Measurements from ENCODE around the gene LRRC34.

Gene LRRC34

GRCh38 chr3:169759256-169759655, 53.4 kb downstream of the LRRC34 start:
- Histone ChIP-seq H3K27me3 (ENCODE audit: control insufficient read depth, low read length) (no peaks in the 10 kb centered on the region), H3K9me2 (replicated peaks; ENCODE audit: control insufficient read depth, low read length) (no peaks in the 10 kb centered on the region), H3K27ac (ENCODE audit: low read depth, low read length) (no peak overlapping the region), H3K36me3 (ENCODE audit: control insufficient read depth, low read length) (peaks cover under 1% of the 10 kb centered on the region), H3K4me2 (ENCODE audit: low read length) (peak overlapping the region; percentile 32), H3K4me1 (ENCODE audit: control insufficient read depth, low read length) (peaks cover 45% of the 10 kb centered on the region), H3K4me3 (ENCODE audit: low read length) (peak overlapping the region; percentile 14; the same call in 1 of the 2 replicates), H3K9me3 (ENCODE audit: control insufficient read depth, insufficient read depth, low read length) (peaks cover 4% of the 10 kb centered on the region; the same call in 1 of the 2 replicates), H3F3A (ENCODE audit: control insufficient read depth, insufficient read depth) (peaks cover 16% of the 10 kb centered on the region), H4K20me1 (ENCODE audit: control insufficient read depth, insufficient read depth, low read depth, low read length) (no peaks in the 10 kb centered on the region), H3K79me2 (ENCODE audit: control insufficient read depth, low read length) (no peaks in the 10 kb centered on the region; the same call in none of the 2 replicates)
- TF ChIP-seq, protein P1, sequence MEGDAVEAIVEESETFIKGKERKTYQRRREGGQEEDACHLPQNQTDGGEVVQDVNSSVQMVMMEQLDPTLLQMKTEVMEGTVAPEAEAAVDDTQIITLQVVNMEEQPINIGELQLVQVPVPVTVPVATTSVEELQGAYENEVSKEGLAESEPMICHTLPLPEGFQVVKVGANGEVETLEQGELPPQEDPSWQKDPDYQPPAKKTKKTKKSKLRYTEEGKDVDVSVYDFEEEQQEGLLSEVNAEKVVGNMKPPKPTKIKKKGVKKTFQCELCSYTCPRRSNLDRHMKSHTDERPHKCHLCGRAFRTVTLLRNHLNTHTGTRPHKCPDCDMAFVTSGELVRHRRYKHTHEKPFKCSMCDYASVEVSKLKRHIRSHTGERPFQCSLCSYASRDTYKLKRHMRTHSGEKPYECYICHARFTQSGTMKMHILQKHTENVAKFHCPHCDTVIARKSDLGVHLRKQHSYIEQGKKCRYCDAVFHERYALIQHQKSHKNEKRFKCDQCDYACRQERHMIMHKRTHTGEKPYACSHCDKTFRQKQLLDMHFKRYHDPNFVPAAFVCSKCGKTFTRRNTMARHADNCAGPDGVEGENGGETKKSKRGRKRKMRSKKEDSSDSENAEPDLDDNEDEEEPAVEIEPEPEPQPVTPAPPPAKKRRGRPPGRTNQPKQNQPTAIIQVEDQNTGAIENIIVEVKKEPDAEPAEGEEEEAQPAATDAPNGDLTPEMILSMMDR (IDR thresholded peaks at IDR 0.05; ENCODE audit: low read depth, low read length, poor library complexity, severe bottlenecking), result no peak
- no peak for TF ChIP-seq EZH2phosphoT487 (IDR thresholded peaks at IDR 0.05; ENCODE audit: borderline replicate concordance, low read length)

DNA sequence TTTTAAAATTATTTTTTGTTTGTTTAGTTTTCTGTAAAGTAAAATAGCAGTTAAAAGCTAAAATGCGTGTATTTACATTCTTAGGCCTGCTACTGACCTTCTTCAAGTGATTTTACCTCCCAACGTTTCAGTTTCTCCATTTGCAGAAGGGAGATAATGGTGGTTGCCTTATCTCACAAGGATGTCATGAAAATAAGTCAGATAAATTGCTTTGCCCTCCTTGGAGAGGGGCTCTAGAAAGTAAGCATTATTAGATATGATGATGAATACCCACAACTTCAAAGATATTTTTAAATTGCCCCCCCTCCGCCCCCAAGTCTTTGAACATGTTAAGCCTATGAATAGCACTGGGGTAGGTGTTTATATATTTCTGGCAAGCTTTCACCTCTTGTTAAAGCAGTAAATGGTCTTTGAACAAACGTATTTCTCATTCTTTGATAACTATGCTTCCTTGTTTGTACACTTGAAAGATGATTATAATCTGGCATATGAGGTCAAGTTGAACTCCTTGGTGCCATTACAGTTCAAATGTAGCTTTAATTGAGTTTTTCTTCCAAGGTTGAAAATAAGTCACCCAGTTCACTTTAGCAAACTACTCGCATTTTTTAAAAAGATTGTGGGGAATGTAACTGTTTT, 54.2 kb downstream of the LRRC34 start:
- TF ChIP-seq, protein P1 (IDR thresholded peaks at IDR 0.05; ENCODE audit: low read depth, low read length, poor library complexity, severe bottlenecking), result no peak
- no peak for TF ChIP-seq EZH2phosphoT487 (IDR thresholded peaks at IDR 0.05; ENCODE audit: borderline replicate concordance, low read length)
- Histone ChIP-seq H3K36me3 (ENCODE audit: control insufficient read depth, low read length) (no peaks in the 10 kb centered on the region), H3K4me1 (ENCODE audit: control insufficient read depth, low read length) (peaks cover 39% of the 10 kb centered on the region), H3K9me3 (ENCODE audit: control insufficient read depth, insufficient read depth, low read length) (peaks cover 4% of the 10 kb centered on the region; the same call in 1 of the 2 replicates), H3K27ac (ENCODE audit: low read depth, low read length) (peak overlapping the region; percentile 8), H3K79me2 (ENCODE audit: control insufficient read depth, low read length) (no peaks in the 10 kb centered on the region), H3K4me3 (ENCODE audit: low read length) (peak overlapping the region; percentile 14; the same call in 1 of the 2 replicates), H3K9me2 (replicated peaks; ENCODE audit: control insufficient read depth, low read length) (no peaks in the 10 kb centered on the region), H4K20me1 (ENCODE audit: control insufficient read depth, insufficient read depth, low read depth, low read length) (no peaks in the 10 kb centered on the region), H3K4me2 (ENCODE audit: low read length) (peak overlapping the region; percentile 32), H3F3A (ENCODE audit: control insufficient read depth, insufficient read depth) (peaks cover 11% of the 10 kb centered on the region), H3K27me3 (ENCODE audit: control insufficient read depth, low read length) (no peaks in the 10 kb centered on the region)

- H3K4me2 ChIP-seq (ENCODE audit: low read length), result no peak overlapping the region
- H4K20me1 ChIP-seq (ENCODE audit: control insufficient read depth, insufficient read depth, low read depth, low read length), result no peaks in the 10 kb centered on the region
- no peaks in the 10 kb centered on the region for H3K79me2 ChIP-seq (ENCODE audit: control insufficient read depth, low read length)
- TF ChIP-seq EZH2phosphoT487 (IDR thresholded peaks at IDR 0.05; ENCODE audit: borderline replicate concordance, low read length), result no peak
- TF ChIP-seq, protein P1 (IDR thresholded peaks at IDR 0.05; ENCODE audit: low read depth, low read length, poor library complexity, severe bottlenecking), result no peak
- H3K4me1 ChIP-seq (ENCODE audit: control insufficient read depth, low read length), result peaks cover 33% of the 10 kb centered on the region
- H3K27ac ChIP-seq (ENCODE audit: low read depth, low read length), result no peak overlapping the region
- no peaks in the 10 kb centered on the region for H3K9me3 ChIP-seq (ENCODE audit: control insufficient read depth, insufficient read depth, low read length)
- no peaks in the 10 kb centered on the region for H3K27me3 ChIP-seq (ENCODE audit: control insufficient read depth, low read length)
- no peaks in the 10 kb centered on the region for H3K9me2 ChIP-seq (replicated peaks; ENCODE audit: control insufficient read depth, low read length)
- H3K4me3 ChIP-seq (ENCODE audit: low read length), result no peak overlapping the region
- H3K36me3 ChIP-seq (ENCODE audit: control insufficient read depth, low read length), result no peaks in the 10 kb centered on the region
- no peaks in the 10 kb centered on the region for H3F3A ChIP-seq (ENCODE audit: control insufficient read depth, insufficient read depth)
Observed at GRCh38 chr3:169755488-169755887, 57.2 kb downstream of the LRRC34 start.

All from DOHH2 (cell line).